Stimulated activated CD8-positive, alpha-beta memory T cell treated with anti-CD3 and anti-CD28 coated beads, Interleukin-12 subunit alpha, Interleukin-12 subunit beta, amount 100 ng/mL, for 4 hours (primary cell): ENCODE data around the gene SP1.

ENCODE experiments used
- DNase-seq: peaks from one replicate; pipeline ENCODE4 v3.0.0-alpha.2; 2020; ENCODE audit warnings: low read depth

The SP1 gene

DNA sequence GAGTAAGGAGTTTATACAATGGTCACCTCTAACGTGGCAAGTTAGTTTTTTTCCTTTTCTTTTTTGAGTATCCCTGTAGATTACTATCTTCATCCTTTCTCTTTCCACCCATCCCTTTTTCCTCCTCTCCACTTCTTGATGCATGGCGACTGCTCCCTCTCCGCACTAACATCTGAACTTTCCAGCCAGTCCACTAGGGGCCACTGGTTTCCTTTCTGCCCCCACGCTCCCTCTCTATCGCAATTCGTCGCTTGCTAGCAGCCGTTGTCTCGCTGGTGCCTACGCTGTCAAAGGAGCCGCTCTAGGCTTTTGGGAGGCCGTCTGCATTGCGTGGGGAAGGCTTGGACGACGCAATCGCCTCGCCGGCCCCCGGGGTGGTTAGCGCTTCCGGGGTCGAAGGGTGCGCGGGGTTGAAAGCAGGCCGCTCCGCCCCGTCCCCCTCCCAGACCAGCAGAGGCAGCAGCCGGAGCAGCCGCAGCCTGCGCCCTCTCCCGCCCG lies 71.7 kb downstream of the SP1 start, which contains the start of gene PCBP2:
Gene PCBP2 (plus strand): TSS at position 442 of the 498 bp plus-strand sequence. CDS start 2,699 bp downstream, outside the sequence.
- DNase-seq: peak; percentile 95

- peak; percentile 75 for DNase-seq
Measured at GRCh38 chr12:53452159-53453077, 72.4 kb downstream of the SP1 start.

GRCh38 chr12:53453953-53454640 lies 74.1 kb downstream of the SP1 start:
- no peak for DNase-seq

DNA sequence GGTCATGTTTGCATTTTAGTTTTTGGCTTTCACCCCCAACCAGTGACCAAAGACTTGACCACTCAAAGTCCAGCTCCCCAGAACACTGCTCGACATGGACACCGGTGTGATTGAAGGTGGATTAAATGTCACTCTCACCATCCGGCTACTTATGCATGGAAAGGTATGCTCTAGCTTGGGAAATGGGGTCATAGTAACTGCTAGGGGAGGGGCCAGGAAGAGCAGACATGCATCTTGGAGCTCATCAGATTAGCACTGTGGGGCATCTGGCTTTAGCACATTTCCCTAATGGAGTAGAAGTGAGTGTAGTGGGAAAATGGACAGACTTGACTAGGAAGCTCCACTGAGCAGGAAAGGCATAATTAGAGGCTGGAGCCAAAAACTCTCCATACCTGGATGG lies 74.7 kb downstream of the SP1 start:
- no peak for DNase-seq

- no peak for DNase-seq
Measured at GRCh38 chr12:53456654-53457366, 76.8 kb downstream of the SP1 start.

- DNase-seq: no peak
Measured at GRCh38 chr12:53459097-53459496, 79.1 kb downstream of the SP1 start.

DNA sequence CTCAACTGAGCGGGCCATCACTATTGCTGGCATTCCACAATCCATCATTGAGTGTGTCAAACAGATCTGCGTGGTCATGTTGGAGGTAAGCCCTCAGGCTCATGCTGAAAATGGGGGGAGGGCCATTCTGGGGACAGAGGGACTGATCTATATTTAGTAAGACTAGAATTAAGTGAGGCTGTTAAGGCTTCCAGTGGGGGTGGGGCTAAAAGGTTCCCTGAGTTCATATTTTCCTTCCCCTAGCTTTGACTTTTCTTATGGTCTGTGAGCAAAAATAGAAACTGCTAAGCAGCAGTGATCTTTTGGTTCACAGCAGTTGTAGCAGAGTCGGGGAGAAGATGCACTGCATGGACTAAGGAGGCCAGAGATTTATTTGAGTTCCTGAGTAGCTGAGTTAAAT lies 81.1 kb downstream of the SP1 start:
- no peak for DNase-seq

GRCh38 chr12:53461591-53461990 lies 81.6 kb downstream of the SP1 start:
- no peak for DNase-seq

DNA sequence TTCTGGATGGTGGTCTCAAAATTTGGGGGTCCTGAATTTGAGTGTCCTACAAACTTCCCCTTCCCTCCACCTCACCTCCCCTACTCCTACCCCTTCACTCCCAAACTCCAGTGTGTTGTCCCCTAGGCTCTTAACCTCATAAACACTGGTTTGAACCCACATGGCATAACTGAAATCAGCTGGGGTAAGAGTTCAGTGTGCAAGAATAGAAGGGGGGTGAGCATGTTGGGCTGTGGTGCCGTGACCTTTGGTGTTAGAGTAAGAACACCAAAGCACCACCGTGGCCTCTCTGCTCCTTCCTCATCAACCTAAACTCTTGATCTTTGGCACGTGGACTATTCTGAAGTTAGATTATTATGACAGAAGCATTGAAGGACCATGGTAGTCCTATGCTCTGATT lies 83.0 kb downstream of the SP1 start:
- no peak for DNase-seq

DNA sequence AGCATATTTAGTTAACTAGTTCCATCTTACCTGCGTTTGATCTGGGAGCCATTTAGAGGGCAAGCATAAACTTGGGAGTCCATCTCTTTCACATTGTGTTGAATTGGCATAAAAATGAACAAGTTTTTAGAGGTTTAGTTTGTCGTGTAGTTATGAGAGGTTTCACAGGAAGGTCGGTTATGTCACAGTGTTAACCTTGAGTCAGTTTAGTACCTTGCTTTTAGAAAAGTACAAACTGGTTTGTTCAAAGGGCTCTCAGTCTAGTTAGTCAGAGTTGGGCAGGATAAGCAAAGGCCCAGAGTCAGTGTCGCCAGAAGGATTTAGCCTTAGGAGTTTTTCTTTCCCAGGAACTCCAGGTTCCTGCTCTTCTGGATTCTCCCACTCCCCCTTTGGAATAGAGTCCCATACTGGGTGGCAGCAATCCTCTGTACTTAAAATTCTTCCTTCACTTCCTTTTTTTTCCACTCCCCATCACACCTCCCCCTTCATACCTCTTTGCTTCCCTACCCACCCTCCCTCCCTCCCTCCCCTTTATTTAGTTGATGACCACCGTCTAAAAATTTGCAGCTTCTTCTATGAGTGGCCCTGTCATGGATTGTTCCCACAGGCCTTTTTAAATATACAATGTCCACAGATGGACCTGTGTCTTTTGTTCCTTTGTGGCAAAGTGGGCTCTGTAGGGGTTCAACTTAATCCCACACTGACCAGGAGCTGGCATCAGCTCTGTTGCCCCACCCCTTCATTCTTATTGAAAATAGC lies 84.0 kb downstream of the SP1 start:
- DNase-seq: no peak

GRCh38 chr12:53464685-53465418 lies 84.9 kb downstream of the SP1 start:
- no peak for DNase-seq

- DNase-seq: no peak
Measured at GRCh38 chr12:53465679-53466078, 85.7 kb downstream of the SP1 start.
